Nephron (organoid): ENCODE results near the gene SLC16A5.
"Not testable (repeated sequence)": the region's sequence is repeated elsewhere in the genome, so short reads cannot be mapped to it uniquely, and the experiment has no call there.

Experiments used
- H3K27ac Mint-ChIP-seq, 3 experiments: 2 replicates each; pipeline ENCODE4 v1.8.0; 2020; ENCODE audit warnings: mixed read lengths in 3 of 3, mild to moderate bottlenecking in 2 of 3, moderate library complexity in 1 of 3
- H3K27me3 Mint-ChIP-seq: 2 replicates; pipeline ENCODE4 v1.8.0; 2021; ENCODE audit warnings: low read depth, mild to moderate bottlenecking, moderate library complexity, mixed read lengths
- H3K36me3 Mint-ChIP-seq: 2 replicates; pipeline ENCODE4 v1.8.0; 2020; ENCODE audit warnings: low read depth, mixed read lengths
- H3K4me1 Mint-ChIP-seq: 2 replicates; pipeline ENCODE4 v1.8.0; 2020; ENCODE audit warnings: mixed read lengths
- H3K4me3 Mint-ChIP-seq, 3 experiments: 2 replicates each; pipeline ENCODE4 v1.8.0; 2020; ENCODE audit warnings: mild to moderate bottlenecking in 3 of 3, mixed read lengths in 3 of 3, moderate library complexity in 2 of 3
- H3K9me3 Mint-ChIP-seq: 2 replicates; pipeline ENCODE4 v1.8.0; 2020; ENCODE audit warnings: mixed read lengths
- CTCF ChIP-seq, 3 experiments: fragments of 200-600 bp; sonication (generic); IDR thresholded peaks; one replicate each; pipeline ENCODE4 v1.5.0; 2021; ENCODE audit warnings: antibody characterized with exemption in 3 of 3; ENCODE audit not compliant: unreplicated experiment in 3 of 3

SLC16A5 gene

DNA sequence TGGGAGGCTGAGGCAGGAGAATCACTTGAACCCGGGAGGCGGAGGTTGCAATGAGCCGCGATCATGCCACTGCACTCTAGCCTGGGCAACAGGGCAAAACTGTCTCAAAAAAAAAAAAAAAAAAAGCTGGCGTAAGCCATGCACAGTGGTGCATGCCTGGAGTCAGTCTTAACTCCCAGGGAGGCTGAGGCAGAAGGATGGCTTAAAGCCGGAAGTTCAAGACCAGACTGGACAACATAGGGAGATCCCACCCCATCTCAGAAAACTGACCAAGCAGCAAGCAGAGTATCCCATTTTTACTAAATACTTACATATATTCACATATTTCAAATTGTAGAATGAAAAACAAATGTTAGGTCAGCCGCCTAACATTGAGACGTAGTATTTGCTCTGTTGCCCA lies 39.2 kb downstream of the SLC16A5 start:
- peaks cover 18% of the 10 kb centered on the region for H3K36me3 Mint-ChIP-seq
- no peak overlapping the region for H3K4me3 Mint-ChIP-seq
- TF ChIP-seq CTCF (IDR thresholded peaks at IDR 0.05; ENCODE audit: unreplicated experiment in 3 of 3): no peak
- no peaks in the 10 kb centered on the region for H3K27me3 Mint-ChIP-seq
- H3K9me3 Mint-ChIP-seq: no peaks in the 10 kb centered on the region
- H3K27ac Mint-ChIP-seq: no peak overlapping the region
- peaks cover 7% of the 10 kb centered on the region for H3K4me1 Mint-ChIP-seq

DNA sequence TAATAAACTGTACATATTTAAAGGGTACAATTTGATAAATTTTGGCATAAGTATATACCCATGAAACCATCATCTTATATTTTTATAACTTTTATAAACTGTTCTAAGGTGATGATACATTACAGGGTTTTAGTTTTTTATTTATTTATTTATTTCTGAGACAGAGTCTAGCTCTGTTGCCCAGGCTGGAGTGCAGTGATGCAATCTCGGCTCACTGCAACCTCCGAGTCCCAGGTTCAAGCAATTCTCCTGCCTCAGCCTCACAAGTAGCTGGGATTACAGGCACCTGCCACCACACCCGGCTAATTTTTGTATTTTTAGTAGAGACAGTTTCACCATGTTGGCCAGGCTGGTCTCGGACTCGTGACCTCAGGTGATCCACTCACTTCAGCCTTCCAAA lies 40.2 kb downstream of the SLC16A5 start:
- H3K36me3 Mint-ChIP-seq: peaks cover 18% of the 10 kb centered on the region
- H3K9me3 Mint-ChIP-seq, H3K27me3 Mint-ChIP-seq, H3K27ac Mint-ChIP-seq, H3K4me1 Mint-ChIP-seq: not testable (repeated sequence)
- peak overlapping the region; percentile 12 to 69 (median 66) for H3K4me3 Mint-ChIP-seq

DNA sequence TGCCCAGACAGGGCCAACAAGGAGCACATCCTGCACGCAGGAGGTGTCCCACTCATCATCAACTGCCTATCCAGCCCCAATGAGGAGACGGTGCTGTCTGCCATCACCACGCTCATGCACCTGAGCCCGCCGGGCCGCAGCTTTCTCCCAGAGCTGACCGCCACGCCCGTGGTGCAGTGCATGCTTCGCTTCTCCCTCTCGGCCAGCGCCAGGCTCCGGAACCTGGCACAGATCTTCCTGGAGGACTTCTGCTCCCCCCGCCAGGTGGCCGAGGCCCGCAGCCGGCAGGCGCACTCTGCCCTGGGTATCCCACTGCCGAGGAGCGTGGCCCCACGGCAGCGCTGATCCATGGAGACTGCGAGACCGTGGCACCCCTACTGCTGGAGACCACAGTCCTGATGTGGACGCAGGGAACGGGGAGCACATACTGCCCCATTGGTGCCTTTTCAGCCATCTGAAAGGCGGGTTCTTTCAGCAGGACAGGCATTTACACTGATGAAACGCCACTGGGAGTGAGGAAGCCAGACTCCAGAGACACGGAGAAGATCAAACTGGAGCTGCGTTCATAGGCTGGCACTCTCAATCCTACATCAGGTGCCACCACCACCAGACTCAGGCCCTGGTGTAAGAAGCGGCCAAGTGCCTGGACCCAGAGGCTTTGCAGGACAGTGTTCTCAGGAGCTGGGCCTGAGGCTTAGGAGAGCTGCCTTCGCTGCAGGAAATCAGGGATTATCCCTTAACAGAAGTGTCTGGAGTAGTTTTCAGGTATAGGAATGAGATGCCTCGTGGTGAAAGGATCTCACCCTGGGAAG lies 41.1 kb downstream of the SLC16A5 start:
- no peak for TF ChIP-seq CTCF (IDR thresholded peaks at IDR 0.05; ENCODE audit: unreplicated experiment in 3 of 3)

GRCh38 chr17:75129576-75129975 lies 41.8 kb downstream of the SLC16A5 start:
- Mint-ChIP-seq H3K4me1 (peaks cover 7% of the 10 kb centered on the region), H3K27ac (no peak overlapping the region), H3K36me3 (peaks cover 18% of the 10 kb centered on the region), H3K27me3 (no peaks in the 10 kb centered on the region), H3K9me3 (no peaks in the 10 kb centered on the region), H3K4me3 (peak overlapping the region; percentile 53 to 71 (median 69))
- no peak for TF ChIP-seq CTCF (IDR thresholded peaks at IDR 0.05; ENCODE audit: unreplicated experiment in 3 of 3)

More for the DNA sequence above, 41.1 kb downstream of the SLC16A5 start:
- Mint-ChIP-seq H3K36me3 (peaks cover 18% of the 10 kb centered on the region), H3K4me1 (peaks cover 7% of the 10 kb centered on the region), H3K27me3 (no peaks in the 10 kb centered on the region), H3K9me3 (no peaks in the 10 kb centered on the region), H3K27ac (no peak overlapping the region), H3K4me3 (peak overlapping the region; percentile 53 to 71 (median 69))

GRCh38 chr17:75130059-75130631 lies 42.4 kb downstream of the SLC16A5 start:
- peaks cover 21% of the 10 kb centered on the region for H3K36me3 Mint-ChIP-seq
- H3K4me1 Mint-ChIP-seq: peaks cover 7% of the 10 kb centered on the region
- no peaks in the 10 kb centered on the region for H3K27me3 Mint-ChIP-seq
- TF ChIP-seq CTCF (IDR thresholded peaks at IDR 0.05; ENCODE audit: unreplicated experiment in 3 of 3): no peak
- H3K9me3 Mint-ChIP-seq: no peaks in the 10 kb centered on the region
- peak overlapping the region; percentile 83 to 97 (median 86) for H3K27ac Mint-ChIP-seq
- H3K4me3 Mint-ChIP-seq: peak overlapping the region; percentile 96 to 97 (median 96)

GRCh38 chr17:75130632-75131277 lies 43.0 kb downstream of the SLC16A5 start:
- Mint-ChIP-seq H3K36me3 (peaks cover 23% of the 10 kb centered on the region), H3K4me1 (peaks cover 7% of the 10 kb centered on the region), H3K27me3 (no peaks in the 10 kb centered on the region), H3K9me3 (no peaks in the 10 kb centered on the region), H3K27ac (peak overlapping the region; percentile 83 to 97 (median 86)), H3K4me3 (peak overlapping the region; percentile 96 to 97 (median 96))
- peak; percentile 48 to 62 (median 56) for TF ChIP-seq CTCF (IDR thresholded peaks at IDR 0.05; ENCODE audit: unreplicated experiment in 3 of 3)
